A549 (cell line): ENCODE measurements around the gene PRSS36. TPM values are rescaled to one million over a fixed set of nuclear protein-coding genes. Genes with fewer than 3 reads are reported as not detected.
A peak's percentile ranks its signal among the peaks of the same experiment; 100 is the strongest.

Source experiments
- ATAC-seq, 2 experiments: fragments of 200-7000 bp in 1 of 2; fragments of >200 bp in 1 of 2; cut with Nextera tagmentation in 1 of 2; cut with Tn5 transposase in 1 of 2; 3 replicates each; pipeline versions ENCODE4 v1.8.0 to v1.9.1; 2018 to 2020; ENCODE audit warnings: mild to moderate bottlenecking in 1 of 2, moderate library complexity in 1 of 2
- CTCF ChIA-PET: fragments of 300-600 bp; sonication (Branson Sonifier 250); formaldehyde crosslinking; extraction: SDS; loops from one replicate; lab custom pipeline; 2021; ENCODE audit warnings: antibody characterized with exemption, inconsistent platforms; lab: Yijun Ruan, JAX
- POLR2A ChIA-PET: fragments of 350-600 bp; formaldehyde crosslinking; extraction: SDS; loops from one replicate; lab custom pipeline; 2021; ENCODE audit warnings: antibody characterized with exemption, inconsistent platforms; lab: Yijun Ruan, JAX
- DNase-seq, 2 experiments: peaks; one replicate each; pipeline versions ENCODE4 v3.0.0 to v3.0.0-alpha.2; 2011 to 2016; ENCODE audit warnings: low read depth in 1 of 2, low spot score in 1 of 2
- FAIRE-seq: peaks from 2 replicates; lab custom pipeline; 2011; peaks lifted over from hg19 to GRCh38; lab: Jason Lieb, UNC
- H3K27ac ChIP-seq, 2 experiments: fragments of >200 bp; sonication (Bioruptor Twin); formaldehyde crosslinking; 3 replicates each; pipeline ENCODE4 v1.5.1; 2016 to 2017
- H3K4me1 ChIP-seq: fragments of >200 bp; sonication (Bioruptor Twin); formaldehyde crosslinking; 3 replicates; pipeline ENCODE4 v1.6.1; 2016
- H3K4me2 ChIP-seq: fragments of >200 bp; sonication (Bioruptor Twin); formaldehyde crosslinking; 3 replicates; pipeline ENCODE4 v1.6.1; 2016
- H3K4me3 ChIP-seq: fragments of >200 bp; sonication (Bioruptor Twin); formaldehyde crosslinking; 3 replicates; pipeline ENCODE4 v1.5.1; 2016
- H3K9me3 ChIP-seq: fragments of >200 bp; sonication (Bioruptor Twin); formaldehyde crosslinking; 3 replicates; pipeline ENCODE4 v1.6.1; 2016
- BHLHE40 ChIP-seq: IDR thresholded peaks from 2 replicates; pipeline ENCODE4 v1.6.1; 2012; ENCODE audit warnings: low read depth, low read length, inconsistent platforms
- CBX2 ChIP-seq: fragments of 200-600 bp; sonication (generic); IDR thresholded peaks from 2 replicates; pipeline ENCODE4 v1.6.1; 2016; ENCODE audit warnings: low read depth, mild to moderate bottlenecking, borderline replicate concordance
- CBX8 ChIP-seq: fragments of 200-600 bp; sonication (generic); IDR thresholded peaks from 2 replicates; pipeline ENCODE4 v1.6.1; 2016
- EHMT2 ChIP-seq: fragments of 200-600 bp; sonication (generic); IDR thresholded peaks from 2 replicates; pipeline ENCODE4 v1.6.1; 2016; ENCODE audit warnings: antibody characterized with exemption, low read depth, mild to moderate bottlenecking, moderate library complexity
- GATA3 ChIP-seq: IDR thresholded peaks from 2 replicates; pipeline ENCODE4 v1.6.1; 2012; ENCODE audit warnings: borderline replicate concordance
- HOXA7 ChIP-seq: fragments of 250-450 bp; sonication (Bioruptor Pico); IDR thresholded peaks from 2 replicates; pipeline ENCODE4 v1.5.0; 2020; ENCODE audit warnings: mild to moderate bottlenecking, moderate library complexity
- JUNB ChIP-seq: fragments of >200 bp; sonication (Bioruptor Twin); formaldehyde crosslinking; IDR thresholded peaks from 2 replicates; pipeline ENCODE4 v1.6.1; 2016
- KDM1A ChIP-seq: fragments of 200-600 bp; sonication (generic); IDR thresholded peaks from 2 replicates; pipeline ENCODE4 v1.6.1; 2016; ENCODE audit warnings: low read depth, mild to moderate bottlenecking
- MAZ ChIP-seq: fragments of 150-350 bp; IDR thresholded peaks from 2 replicates; pipeline ENCODE4 v1.6.1; 2014; ENCODE audit warnings: antibody characterized with exemption, low read depth, low read length, borderline replicate concordance
- NFE2L2 ChIP-seq: fragments of 150-350 bp; conservative IDR thresholded peaks from 2 replicates; pipeline ENCODE4 v1.6.1; 2014; ENCODE audit warnings: low read length
- PHF8 ChIP-seq: fragments of 200-600 bp; sonication (generic); IDR thresholded peaks from 2 replicates; pipeline ENCODE4 v1.6.1; 2016; ENCODE audit warnings: low read depth, mild to moderate bottlenecking, antibody characterized with exemption, moderate library complexity, borderline replicate concordance
- RAD21 ChIP-seq, 2 experiments: fragments of >200 bp in 1 of 2; sonication (Bioruptor Twin) in 1 of 2; formaldehyde crosslinking in 1 of 2; IDR thresholded peaks in 1 of 2; conservative IDR thresholded peaks in 1 of 2; 2 replicates in 1 of 2; 3 replicates in 1 of 2; pipeline ENCODE4 v1.6.1; 2012 to 2018; ENCODE audit warnings: inconsistent platforms in 1 of 2
- RARB ChIP-seq: fragments of 250-450 bp; sonication (Bioruptor Pico); IDR thresholded peaks from 2 replicates; pipeline ENCODE4 v1.8.0; 2021; ENCODE audit warnings: mild to moderate bottlenecking, moderate library complexity
- REST ChIP-seq: fragments of 200-600 bp; sonication (generic); IDR thresholded peaks from 2 replicates; pipeline ENCODE4 v1.6.1; 2016; ENCODE audit warnings: antibody characterized with exemption, mild to moderate bottlenecking, moderate library complexity
- SREBF2 ChIP-seq: fragments of 450-650 bp; IDR thresholded peaks from 2 replicates; pipeline ENCODE4 v1.6.1; 2014; ENCODE audit warnings: mild to moderate bottlenecking, moderate library complexity
- TFCP2L1 ChIP-seq: fragments of 250-450 bp; sonication (Bioruptor Pico); IDR thresholded peaks from 2 replicates; pipeline ENCODE4 v1.5.0; 2021; ENCODE audit warnings: mild to moderate bottlenecking
- TP53 ChIP-seq: fragments of 250-450 bp; sonication (Bioruptor Pico); IDR thresholded peaks from 2 replicates; pipeline ENCODE4 v1.5.0; 2021; ENCODE audit warnings: mild to moderate bottlenecking, moderate library complexity
- ZFP36 ChIP-seq: fragments of 450-650 bp; IDR thresholded peaks from 2 replicates; pipeline ENCODE4 v1.6.1; 2014; ENCODE audit warnings: borderline replicate concordance; ENCODE audit not compliant: partially characterized antibody
- ZNF302 ChIP-seq: fragments of 250-450 bp; sonication (Bioruptor Pico); IDR thresholded peaks from 2 replicates; pipeline ENCODE4 v1.9.0; 2021; ENCODE audit warnings: inconsistent platforms, mild to moderate bottlenecking, moderate library complexity
- ZSCAN20 ChIP-seq: fragments of 250-450 bp; sonication (Bioruptor Pico); IDR thresholded peaks from 2 replicates; pipeline ENCODE4 v1.8.0; 2022; ENCODE audit warnings: mild to moderate bottlenecking, moderate library complexity
- WGBS: methylation state at CpG from one replicate; pipeline ENCODE4 v1.1.6; 2017; ENCODE audit errors: missing lambda C conversion rate; 5-methylcytosine and 5-hydroxymethylcytosine counted together
- polyA plus RNA-seq, 4 experiments: library from polyadenylated mRNA; depleted of rRNA in 3 of 4; stranded (reverse); fragments of >200 nt; fragmentation: RNase III in 1 of 4; extraction: RNeasy Plus Mini Kit Qiagen cat#74134 plus additional on column Dnase treatment in 1 of 4; gene quantifications; 2 replicates in 3 of 4; 3 replicates in 1 of 4; pipeline ENCODE4 v1.2.3, GENCODE V29; 2011 to 2017

The PRSS36 gene
- polyA plus RNA-seq, 2 of the 4 experiments (the other 2 are of a cell fraction) = 0.41 to 0.75 TPM

- H3K4me3 ChIP-seq = no peak overlapping the region
- no peak overlapping the region for H3K27ac ChIP-seq
- TF ChIP-seq BHLHE40 (no peak), ZNF302 (CRISPR knock-in tag) (no peak), TFCP2L1 (CRISPR knock-in tag) (0 out of 2 replicates have a peak, but pooled peaks have one; percentile 48), HOXA7 (CRISPR knock-in tag) (peak; percentile 71; the same call in 1 of the 2 replicates), RAD21 (conservative IDR thresholded peaks at IDR 0.05 in 1 of 2, IDR thresholded peaks at IDR 0.05 in 1 of 2) (no peak), TP53 (CRISPR knock-in tag) (peak; percentile 24; the same call in 1 of the 2 replicates), RARB (CRISPR knock-in tag) (peak; percentile 64; the same call in 1 of the 2 replicates), REST (no peak)
- POLR2A ChIA-PET = no interaction called here
- H3K4me2 ChIP-seq = no peak overlapping the region
- CTCF ChIA-PET = interaction anchor here (0.6 to 0.9 kb wide), 4 partner anchors 14 to 256 kb away, joined by 3 to 4 read pairs (median 3); partner anchors contain the start of gene ZNF843
- 88% methylated on average over 10 of the region's 10 CpGs for WGBS
- H3K4me1 ChIP-seq = peaks cover 24% of the 10 kb centered on the region
- ATAC-seq (no peak), FAIRE-seq (no peak), DNase-seq (no peak)
- no peaks in the 10 kb centered on the region for H3K9me3 ChIP-seq
Observed at GRCh38 chr16:31186930-31187807, 37.3 kb upstream of the PRSS36 start.

DNA sequence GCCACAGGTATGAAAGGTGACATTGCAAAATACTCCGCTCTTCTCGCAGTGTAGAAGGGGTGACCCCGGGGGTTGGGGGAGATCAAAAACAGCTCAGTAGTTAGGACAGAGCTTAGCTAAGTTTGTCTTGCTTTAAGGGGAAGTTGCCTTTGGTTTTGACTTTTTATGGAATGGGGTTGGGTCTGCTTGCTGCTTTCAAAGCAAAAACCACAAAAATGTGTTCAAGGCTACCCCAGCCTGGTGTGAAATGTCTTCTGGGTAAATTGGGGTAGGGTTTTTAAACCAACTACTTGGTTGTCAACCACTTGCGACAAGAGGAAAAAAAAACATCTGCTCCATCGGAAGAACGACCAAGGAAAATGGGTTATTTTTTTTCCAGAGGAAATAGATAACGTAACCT, 36.3 kb upstream of the PRSS36 start:
- ChIA-PET CTCF (no interaction called here), POLR2A (interaction anchor here (1.2 kb wide), 1 partner anchor 69 kb away, joined by 3 read pairs; the partner anchor contains the start of gene KAT8)
- Histone ChIP-seq H3K9me3 (no peaks in the 10 kb centered on the region), H3K4me2 (no peak overlapping the region), H3K27ac (no peak overlapping the region), H3K4me3 (no peak overlapping the region), H3K4me1 (peaks cover 29% of the 10 kb centered on the region)
- no peak for DNase-seq
- FAIRE-seq = no peak
- ATAC-seq = no peak
- 96% methylated on average over 7 of the region's 7 CpGs for WGBS
- no peak for TF ChIP-seq JUNB
- no peak for TF ChIP-seq EHMT2
- TF ChIP-seq SREBF2 = no peak
- TF ChIP-seq HOXA7 (CRISPR knock-in tag) = no peak
- TF ChIP-seq MAZ = no peak
- TF ChIP-seq ZSCAN20 = no peak
- TF ChIP-seq KDM1A = no peak

DNA sequence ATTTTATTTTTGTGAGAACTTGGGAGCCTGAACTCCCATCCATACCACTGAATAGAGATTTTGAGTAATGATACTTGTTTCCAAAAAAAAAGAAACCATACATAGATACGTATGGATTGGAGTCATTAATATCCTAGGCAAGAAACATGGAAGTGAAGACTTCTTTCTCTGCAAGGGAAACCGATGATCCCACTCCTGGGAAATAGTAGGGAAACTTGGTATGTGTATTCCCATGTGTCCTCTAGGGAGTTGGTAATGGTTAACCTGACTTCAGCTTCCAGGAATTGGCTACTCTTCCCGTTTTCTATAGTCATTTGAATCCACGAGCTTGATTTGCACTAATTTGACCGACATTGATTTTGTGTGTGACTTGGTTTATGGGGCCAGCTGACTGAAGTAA, 35.5 kb upstream of the PRSS36 start:
- TF ChIP-seq NFE2L2 = no peak
- no peak for TF ChIP-seq CBX2
- no peak for TF ChIP-seq GATA3
- no peak for TF ChIP-seq PHF8
- no peak for TF ChIP-seq ZFP36
- TF ChIP-seq TFCP2L1 (CRISPR knock-in tag) = 0 out of 2 replicates have a peak, but pooled peaks have one; percentile 52
- no peak for TF ChIP-seq CBX8
- Histone ChIP-seq H3K4me2 (no peak overlapping the region), H3K4me3 (no peak overlapping the region), H3K4me1 (peaks cover 29% of the 10 kb centered on the region), H3K9me3 (no peaks in the 10 kb centered on the region), H3K27ac (no peak overlapping the region)
- ChIA-PET CTCF (interaction anchor here (0.7 kb wide), 1 partner anchor 11 kb away, joined by 3 read pairs; no protein-coding TSS in a partner anchor), POLR2A (interaction anchor here (1.2 kb wide), 1 partner anchor 68 kb away, joined by 3 read pairs; the partner anchor contains the start of gene KAT8)
- no peak for DNase-seq
- ATAC-seq = no peak
- FAIRE-seq = no peak
- WGBS = 73% methylated on average over 5 of the region's 5 CpGs
